ENCODE data around the gene NTS. TPM values are rescaled to one million over a fixed set of nuclear protein-coding genes. Genes with fewer than 3 reads are reported as not detected.

Gene NTS
- polyA plus RNA-seq, 4 donors: 3.4 to 10.8 (median 4.8) TPM

DNA sequence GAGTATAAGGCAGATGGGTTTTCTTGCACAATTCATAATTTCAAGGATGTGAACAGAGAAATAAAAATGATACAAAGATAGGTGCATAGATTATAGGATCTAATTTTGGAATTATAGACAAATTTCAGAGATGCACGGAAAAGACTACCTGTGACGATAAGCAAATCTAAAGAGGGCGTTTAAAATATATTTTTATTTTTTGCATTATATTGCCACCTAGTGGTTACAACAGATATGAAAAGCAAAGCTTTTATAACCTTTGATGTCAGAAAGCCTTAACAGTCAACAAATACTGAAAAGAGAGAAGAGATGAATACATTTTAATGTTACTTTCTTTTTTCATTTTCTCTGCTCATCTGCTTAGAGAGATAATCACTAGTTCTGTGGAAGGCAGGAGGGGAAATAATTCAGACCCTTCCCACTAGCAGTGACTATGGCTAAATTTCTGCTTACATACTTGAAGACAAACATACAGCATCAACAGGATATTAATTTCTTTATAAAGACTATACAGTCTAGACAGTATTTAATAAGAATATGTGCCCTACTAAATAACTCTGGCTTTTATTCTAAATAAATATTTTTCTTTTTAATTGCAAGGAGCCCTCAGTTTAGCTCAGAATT lies 46.3 kb downstream of the NTS start:
- peak in 1 of 4 donors; percentile 17 for DNase-seq (ENCODE audit: low read depth in 4 of 4, low spot score in 2 of 4)

- DNase-seq (ENCODE audit: low read depth in 4 of 4, low spot score in 2 of 4): no peak
Observed at GRCh38 chr12:85923767-85924331, 49.8 kb downstream of the NTS start.

- DNase-seq (ENCODE audit: low read depth in 4 of 4, low spot score in 2 of 4): no peak
Observed at GRCh38 chr12:85927166-85927565, 53.1 kb downstream of the NTS start.

Other genes starting within 250 kb of the NTS start
- 10 to 100 TPM; 12.6 to 16.7 (median 14.8) TPM for gene RASSF9, start 37.9 kb upstream of the NTS start, polyA plus RNA-seq (ENCODE audit: insufficient read length in 4 of 4)